Heart left ventricle (tissue), 16 donors: ENCODE results near the gene NAA38. TPM values are rescaled to one million over a fixed set of nuclear protein-coding genes. Genes with fewer than 3 reads are reported as not detected.

Experiments used
- ATAC-seq, 4 donors: fragments of 200-7000 bp; cut with Tn5 transposase; one replicate each; pipeline ENCODE4 v1.9.1; 2020 to 2022; ENCODE audit warnings: moderate library complexity in 4 of 4, mild to moderate bottlenecking in 3 of 4, moderate number of reproducible peaks in 1 of 4
- DNase-seq, 5 donors: peaks; one replicate each; pipeline ENCODE4 v3.0.0-alpha.2; 2020
- H3K27ac ChIP-seq, 12 donors: fragments of 200-600 bp; sonication (generic) in 4 of 12; one replicate each; pipeline versions ENCODE4 v1.5.0 to v1.8.0; 2016 to 2022; ENCODE audit warnings: mild to moderate bottlenecking in 2 of 12
- H3K27me3 ChIP-seq, 9 donors: fragments of 200-600 bp; sonication (generic) in 2 of 9; one replicate each; pipeline versions ENCODE4 v1.5.1 to v1.8.0; 2016 to 2022; ENCODE audit warnings: mild to moderate bottlenecking in 3 of 9
- H3K36me3 ChIP-seq, 9 donors: fragments of 200-600 bp; sonication (generic) in 2 of 9; one replicate each; pipeline versions ENCODE4 v1.5.0 to v1.8.0; 2018 to 2022; ENCODE audit warnings: mild to moderate bottlenecking in 2 of 9
- H3K4me1 ChIP-seq, 12 donors: fragments of 200-600 bp; sonication (generic) in 4 of 12; one replicate each; pipeline versions ENCODE4 v1.5.0 to v1.8.0; 2016 to 2022; ENCODE audit warnings: mild to moderate bottlenecking in 3 of 12
- H3K4me3 ChIP-seq, 12 donors: fragments of 200-600 bp; sonication (generic) in 4 of 12; one replicate each; pipeline versions ENCODE4 v1.5.0 to v1.8.0; 2017 to 2022; ENCODE audit warnings: mild to moderate bottlenecking in 9 of 12, moderate library complexity in 4 of 12
- H3K9me3 ChIP-seq, 12 donors: fragments of 200-600 bp; sonication (generic) in 4 of 12; one replicate each; pipeline versions ENCODE4 v1.5.0 to v1.8.0; 2016 to 2022; ENCODE audit warnings: mild to moderate bottlenecking in 1 of 12
- POLR2A ChIP-seq, 2 donors: fragments of 450-650 bp; IDR thresholded peaks; one replicate each; pipeline ENCODE4 v1.6.1; 2017; ENCODE audit warnings: antibody characterized with exemption in 2 of 2, mild to moderate bottlenecking in 2 of 2, moderate library complexity in 2 of 2
- WGBS, 4 donors: extraction: QIAGEN DNeasy Blood & Tissue Kit in 2 of 4; methylation state at CpG; one replicate each; pipeline versions ENCODE4 v1.1.5 to v1.1.7; 2013 to 2018; 5-methylcytosine and 5-hydroxymethylcytosine counted together
- intact Hi-C, 10 donors: fragments of 100-400 bp; cut with DNase I; formaldehyde crosslinking; loops; one replicate each; pipeline versions ENCODE4 v1.11.1 to v1.14.2; 2022
- polyA plus RNA-seq, 2 donors: library from polyadenylated mRNA; stranded (reverse); fragments of 200-250 nt; gene quantifications; one replicate each; pipeline ENCODE4 v1.2.3, GENCODE V29; 2013
- total RNA-seq, 9 donors: library from RNA; depleted of rRNA in 2 of 9; stranded (reverse); fragments of >200 nt in 2 of 9; fragmentation: NEBNext Ultra II Directional in 3 of 9; extraction: Animal tissue kit (Norgen Biotek cat#: 25700) in 3 of 9; gene quantifications; one replicate each; pipeline versions ENCODE4 v1.1.0 to v1.2.4, GENCODE V29; 2016 to 2023
- TF ChIP-seq, protein P1 (sequence below), 12 donors: fragments of 200-600 bp; sonication (generic) in 4 of 12; IDR thresholded peaks; one replicate each; pipeline versions ENCODE4 v1.5.0 to v1.8.0; 2018 to 2022; ENCODE audit warnings: antibody characterized with exemption in 12 of 12, mild to moderate bottlenecking in 5 of 12
- donor health status: ischemic (EF 13 %, LVEDD 7.1; RV severe dilation, severe dysfunction).
- donor health status: healthy with polysubstance abuse.
- donor health status: DM: no; HTN: yes; CAD: no.
- donor health status: DM: no; HTN: no; CAD: no.
- donor health status: ischemic (EF 25% LVEDD 6.9; RV normal size, moderate dysfunction).
- donor health status: ischemic (EF 25% LVEDD 5.7; RV mildly dilated, moderate dysfunction).
- donor health status: healthy.
- donor health status: DM: yes; HTN: yes; CAD: no.
- donor health status: ischemic (EF 35%, LVEDD 5.7; RV mildly dilated, moderate dysfunction).
- donor health status: nonischemic (EF 11% LVEDD 7.7; RV severe dilation, severe dysfunction).
- donor health status: DM: yes; HTN: yes; CAD: no.
- donor health status: PGD.
- donor health status: ischemic (EF 29% LVEDD 5.4; RV normal size, mild dysfunction).
- donor health status: nonischemic (EF 23%, LVEDD 6.1; RV moderate dilation, normal function).

Gene NAA38
- total and polyA plus RNA-seq, 11 donors = 60.9 to 179 (median 74.2) TPM

DNA sequence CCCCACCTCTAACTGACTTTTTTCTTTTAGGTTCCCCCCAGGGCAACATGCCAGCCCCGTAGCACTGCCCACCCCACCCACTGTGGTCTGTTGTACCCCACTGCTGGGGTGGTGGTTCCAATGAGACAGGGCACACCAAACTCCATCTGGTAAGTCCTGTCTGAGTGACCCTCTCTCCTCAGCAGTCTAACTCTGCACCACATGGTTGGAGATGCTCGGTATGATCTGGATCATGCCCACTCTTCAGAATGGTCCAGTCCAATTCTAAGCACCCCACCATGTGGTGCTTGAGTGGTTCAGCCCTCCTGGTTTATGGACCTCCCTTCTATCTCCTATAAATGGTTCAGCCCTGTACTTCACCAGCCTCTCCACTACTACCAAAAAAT, 17.5 kb downstream of the NAA38 start:
- Histone ChIP-seq H3K4me3 (peak overlapping the region in 1 of 12 donors; percentile 2), H3K27ac (peak overlapping the region in 6 of 12 donors; percentile 25 to 99 (median 96)), H3K27me3 (no peaks in the 10 kb centered on the region), H3K36me3 (peaks cover 0 to 12% (median 4%) of the 10 kb centered on the region in 9 donors), H3K9me3 (no peaks in the 10 kb centered on the region), H3K4me1 (peaks cover 5 to 82% (median 49%) of the 10 kb centered on the region in 12 donors)
- ATAC-seq (no peak), DNase-seq (no peak)
- 46 to 55% (median 48%) methylated on average over 2 of the region's 2 CpGs for WGBS, 4 donors
- intact Hi-C loops = loop anchor here in 5 of 10 donors (5.0 to 10.0 kb wide), 8 partner anchors 153 to 605 kb away; partner anchors contain the start of genes PER1 (in 2 of the 5), CHRNB1 (in 1 of the 5), DVL2 (in 1 of the 5) and GABARAP (in 1 of the 5)
- TF ChIP-seq, protein P1, sequence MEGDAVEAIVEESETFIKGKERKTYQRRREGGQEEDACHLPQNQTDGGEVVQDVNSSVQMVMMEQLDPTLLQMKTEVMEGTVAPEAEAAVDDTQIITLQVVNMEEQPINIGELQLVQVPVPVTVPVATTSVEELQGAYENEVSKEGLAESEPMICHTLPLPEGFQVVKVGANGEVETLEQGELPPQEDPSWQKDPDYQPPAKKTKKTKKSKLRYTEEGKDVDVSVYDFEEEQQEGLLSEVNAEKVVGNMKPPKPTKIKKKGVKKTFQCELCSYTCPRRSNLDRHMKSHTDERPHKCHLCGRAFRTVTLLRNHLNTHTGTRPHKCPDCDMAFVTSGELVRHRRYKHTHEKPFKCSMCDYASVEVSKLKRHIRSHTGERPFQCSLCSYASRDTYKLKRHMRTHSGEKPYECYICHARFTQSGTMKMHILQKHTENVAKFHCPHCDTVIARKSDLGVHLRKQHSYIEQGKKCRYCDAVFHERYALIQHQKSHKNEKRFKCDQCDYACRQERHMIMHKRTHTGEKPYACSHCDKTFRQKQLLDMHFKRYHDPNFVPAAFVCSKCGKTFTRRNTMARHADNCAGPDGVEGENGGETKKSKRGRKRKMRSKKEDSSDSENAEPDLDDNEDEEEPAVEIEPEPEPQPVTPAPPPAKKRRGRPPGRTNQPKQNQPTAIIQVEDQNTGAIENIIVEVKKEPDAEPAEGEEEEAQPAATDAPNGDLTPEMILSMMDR (IDR thresholded peaks at IDR 0.05) = no peak
- TF ChIP-seq POLR2A (IDR thresholded peaks at IDR 0.05) = no peak

DNA sequence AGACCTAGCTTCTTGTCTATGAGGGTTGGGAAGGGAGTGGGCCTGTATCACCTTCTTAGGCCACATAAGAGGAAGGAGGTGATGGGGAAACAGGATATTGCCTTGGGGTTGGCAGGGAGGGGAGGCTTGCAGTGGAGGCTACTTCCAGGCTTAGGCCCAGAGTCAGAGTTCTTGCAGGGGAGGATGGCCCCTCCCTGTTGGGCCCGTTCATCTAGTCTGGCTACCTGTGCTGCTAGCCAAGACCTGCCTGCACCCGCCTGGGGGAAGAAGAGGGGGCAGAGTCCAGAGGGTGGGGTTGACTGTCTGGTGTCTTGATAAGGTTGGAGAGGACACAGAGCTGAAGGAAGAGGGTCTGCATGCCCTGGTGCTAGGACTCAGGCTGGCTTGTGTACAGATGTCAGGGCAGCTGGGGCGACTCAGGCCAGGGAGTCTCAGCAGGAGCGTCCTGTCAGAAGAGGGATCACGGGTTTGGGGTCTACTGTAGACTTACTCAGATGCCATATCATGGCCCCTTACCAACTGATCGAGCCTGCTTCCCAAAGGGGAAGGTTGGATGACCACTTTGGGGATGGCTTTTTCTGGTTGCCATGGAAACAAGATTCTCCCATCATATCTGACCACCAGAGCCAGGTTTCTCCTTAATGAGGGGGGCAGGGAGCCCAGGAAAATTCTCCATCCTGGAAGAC, 18.0 kb downstream of the NAA38 start:
- intact Hi-C loops = loop anchor here in 2 of 10 donors (5.0 kb wide), 2 partner anchors 152 to 298 kb away; partner anchors contain the start of genes TP53 (in 1 of the 2) and WRAP53 (in 1 of the 2)
- DNase-seq (peak in 1 of 5 donors; percentile 29), ATAC-seq (no peak)
- WGBS, 4 donors = 58 to 68% (median 62%) methylated on average over 6 of the region's 6 CpGs
- Histone ChIP-seq H3K27me3 (no peaks in the 10 kb centered on the region), H3K9me3 (no peaks in the 10 kb centered on the region), H3K4me1 (peaks cover 5 to 80% (median 48%) of the 10 kb centered on the region in 12 donors), H3K27ac (peak overlapping the region in 8 of 12 donors; percentile 22 to 99 (median 51)), H3K4me3 (peak overlapping the region in 2 of 12 donors; percentile 6 to 35), H3K36me3 (peaks cover 0 to 12% (median 4%) of the 10 kb centered on the region in 9 donors)
- TF ChIP-seq, protein P1 (IDR thresholded peaks at IDR 0.05) = no peak
- TF ChIP-seq POLR2A (IDR thresholded peaks at IDR 0.05) = no peak

DNA sequence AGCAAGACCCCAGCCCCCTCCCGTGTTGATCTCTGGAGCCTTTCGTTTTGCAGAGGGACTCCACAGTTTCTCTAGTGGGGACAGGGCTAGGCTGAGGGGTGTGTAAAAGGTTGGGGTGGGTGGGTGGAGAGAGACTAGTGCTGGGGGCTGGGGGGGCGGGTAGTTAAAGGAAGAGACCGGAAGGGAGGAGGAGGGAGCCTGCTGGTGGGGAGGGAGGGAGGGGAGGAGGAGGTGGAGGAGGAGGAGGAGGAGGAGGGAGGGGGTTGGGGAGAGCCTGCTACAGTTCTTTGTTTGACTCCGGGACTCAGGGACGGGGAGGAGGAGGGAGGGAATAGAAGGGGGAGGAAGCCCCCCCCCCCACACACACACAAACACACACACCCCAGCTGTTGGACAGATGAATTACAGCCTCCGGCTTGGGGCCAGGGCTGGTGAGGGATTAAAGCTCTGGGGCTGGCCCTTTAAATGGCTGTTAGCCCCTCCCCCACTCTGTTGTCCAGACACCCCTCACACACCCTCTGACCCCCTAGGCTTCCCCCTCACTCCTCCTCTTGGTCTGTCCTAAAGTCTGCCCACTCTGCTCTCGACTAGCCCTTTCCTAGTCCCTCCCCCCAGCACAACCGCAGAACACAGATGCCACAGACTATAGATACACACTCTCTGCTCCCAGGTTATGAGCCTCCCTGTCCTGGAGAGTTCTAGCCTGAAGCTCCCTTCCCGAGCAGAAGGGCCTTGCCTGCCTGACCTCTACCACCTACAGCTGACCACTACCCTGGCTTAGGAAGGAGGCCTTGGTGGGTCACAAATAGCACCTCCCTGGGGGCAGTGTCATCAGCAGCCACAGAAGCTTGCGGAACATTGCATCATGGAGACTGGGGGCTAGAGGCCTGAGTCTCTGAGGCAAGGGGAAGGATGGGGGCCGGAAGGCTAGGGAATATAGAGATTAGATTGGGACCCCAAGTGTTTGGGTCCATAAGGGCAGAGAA, 19.0 kb downstream of the NAA38 start:
- H3K4me1 ChIP-seq = peaks cover 5 to 79% (median 48%) of the 10 kb centered on the region in 12 donors
- peak overlapping the region in 9 of 12 donors; percentile 13 to 99 (median 76) for H3K4me3 ChIP-seq
- H3K36me3 ChIP-seq = peaks cover 0 to 12% (median 4%) of the 10 kb centered on the region in 9 donors
- DNase-seq (peak in 2 of 5 donors; percentile 49 to 65), ATAC-seq (no peak)
- no peaks in the 10 kb centered on the region for H3K9me3 ChIP-seq
- whole genome bisulfite sequencing, 4 donors = 16 to 19% (median 17%) methylated on average over 10 to 12 of the region's 12 CpGs
- TF ChIP-seq, protein P1 (IDR thresholded peaks at IDR 0.05) = no peak
- no peak for TF ChIP-seq POLR2A (IDR thresholded peaks at IDR 0.05)
- intact Hi-C loops = loop anchor here in 2 of 10 donors (5.0 kb wide), 2 partner anchors 151 to 299 kb away; partner anchors contain the start of genes TP53 (in 1 of the 2) and WRAP53 (in 1 of the 2)
- H3K27ac ChIP-seq = peak overlapping the region in 11 of 12 donors; percentile 92 to 100 (median 98)
- H3K27me3 ChIP-seq = no peaks in the 10 kb centered on the region
